ENCODE data around the gene INHBB.

INHBB gene

DNA sequence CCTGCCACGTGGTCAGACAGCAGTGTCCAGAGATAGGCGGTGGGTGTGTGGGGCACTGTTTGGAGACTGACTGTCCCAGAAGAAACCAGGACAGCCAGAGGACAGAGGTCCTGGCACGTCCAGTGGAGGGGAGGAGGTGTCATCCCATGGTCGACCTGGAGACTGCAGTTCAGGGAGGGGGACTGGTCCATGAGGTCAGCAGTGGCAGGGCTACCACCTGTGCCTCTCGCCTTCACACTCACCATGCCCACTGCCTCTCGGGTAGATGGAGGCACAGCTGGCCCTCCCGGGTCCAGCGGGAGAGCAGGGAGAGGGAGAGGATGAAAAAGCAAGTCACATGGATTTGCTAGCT, 53.9 kb downstream of the INHBB start:
- no peak for DNase-seq

DNA sequence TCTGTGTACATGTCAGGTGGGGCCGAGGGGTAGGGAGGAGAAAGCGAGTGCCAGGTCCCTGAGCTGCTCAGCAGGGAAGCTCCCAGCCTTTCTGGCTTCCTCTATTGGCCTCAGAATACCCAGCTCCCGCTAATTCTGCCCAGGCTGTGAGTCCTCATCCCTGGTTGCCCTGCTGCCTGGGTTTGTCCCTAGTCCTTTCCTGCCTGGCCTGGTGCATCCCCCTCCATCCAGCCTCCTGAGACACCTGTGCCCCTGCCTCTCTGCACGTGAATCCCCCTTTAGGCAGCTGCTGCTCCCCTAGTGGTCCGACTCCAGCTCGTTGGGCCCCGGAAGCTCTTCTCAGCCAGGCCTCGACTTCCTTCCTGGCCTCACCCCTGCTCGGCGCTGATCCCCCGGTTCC, 54.6 kb downstream of the INHBB start:
- DNase-seq = no peak

Data from T-helper 1 cell (primary cell).